Keratinocyte (primary cell): ENCODE results near the gene APEX1. TPM values are rescaled to one million over a fixed set of nuclear protein-coding genes. Genes with fewer than 3 reads are reported as not detected.
A peak's percentile ranks its signal among the peaks of the same experiment; 100 is the strongest.

Source experiments
- DNase-seq: peaks from one replicate; pipeline ENCODE4 v3.0.0-alpha.2; 2011; ENCODE audit warnings: low read depth, missing footprints, low spot score
- FAIRE-seq: peaks from 2 replicates; lab custom pipeline; 2011; peaks lifted over from hg19 to GRCh38; lab: Jason Lieb, UNC
- H2AFZ ChIP-seq: 2 replicates; pipeline ENCODE4 v1.6.0; 2012; ENCODE audit warnings: low read length, control low read depth, inconsistent platforms; ENCODE audit not compliant: control insufficient read depth
- H3K27ac ChIP-seq: 2 replicates; pipeline ENCODE4 v1.5.1; 2011; ENCODE audit warnings: low read length; ENCODE audit not compliant: control insufficient read depth, insufficient read depth
- H3K27me3 ChIP-seq: 3 replicates; pipeline ENCODE4 v1.6.0; 2011; ENCODE audit warnings: low read length; ENCODE audit not compliant: control insufficient read depth, insufficient read depth; ENCODE audit errors: extremely low read depth
- H3K36me3 ChIP-seq, 2 experiments: 2 replicates in 1 of 2; 3 replicates in 1 of 2; pipeline ENCODE4 v1.5.1; 2011; ENCODE audit warnings: low read length in 2 of 2, mild to moderate bottlenecking in 1 of 2; ENCODE audit not compliant: control insufficient read depth in 2 of 2, insufficient read depth in 2 of 2; ENCODE audit errors: extremely low read depth in 1 of 2
- H3K4me1 ChIP-seq: 3 replicates; pipeline ENCODE4 v1.5.1; 2011; ENCODE audit warnings: low read length; ENCODE audit not compliant: control insufficient read depth, insufficient read depth; ENCODE audit errors: extremely low read depth
- H3K4me2 ChIP-seq: 3 replicates; pipeline ENCODE4 v1.6.0; 2011; ENCODE audit warnings: low read depth, low read length; ENCODE audit not compliant: control insufficient read depth, insufficient read depth; ENCODE audit errors: extremely low read depth
- H3K4me3 ChIP-seq, 3 experiments: fragments of 200-600 bp in 1 of 3; sonication (generic) in 1 of 3; 2 replicates in 2 of 3; 3 replicates in 1 of 3; pipeline ENCODE4 v1.5.1; 2011 to 2016; ENCODE audit warnings: low read length in 3 of 3, mild to moderate bottlenecking in 3 of 3, control low read depth in 2 of 3, inconsistent platforms in 1 of 3, low read depth in 1 of 3, mixed read lengths in 1 of 3, mixed run types in 1 of 3, moderate library complexity in 1 of 3; ENCODE audit not compliant: control insufficient read depth in 2 of 3, insufficient read depth in 2 of 3; ENCODE audit errors: extremely low read depth in 1 of 3
- H3K79me2 ChIP-seq: 2 replicates; pipeline ENCODE4 v1.6.0; 2012; ENCODE audit warnings: low read length; ENCODE audit not compliant: control insufficient read depth, insufficient read depth
- H3K9ac ChIP-seq: 3 replicates; pipeline ENCODE4 v1.6.0; 2011; ENCODE audit warnings: low read length; ENCODE audit not compliant: control insufficient read depth, insufficient read depth; ENCODE audit errors: extremely low read depth
- H3K9me1 ChIP-seq: 3 replicates; pipeline ENCODE4 v1.6.0; 2011; ENCODE audit warnings: low read length; ENCODE audit not compliant: control insufficient read depth, insufficient read depth; ENCODE audit errors: extremely low read depth
- H3K9me3 ChIP-seq: 2 replicates; pipeline ENCODE4 v1.5.1; 2012; ENCODE audit warnings: low read depth, low read length; ENCODE audit not compliant: control insufficient read depth
- H4K20me1 ChIP-seq: 3 replicates; pipeline ENCODE4 v1.6.0; 2011; ENCODE audit warnings: low read length; ENCODE audit not compliant: control insufficient read depth, insufficient read depth; ENCODE audit errors: extremely low read depth
- EZH2 ChIP-seq: IDR thresholded peaks from one replicate; pipeline ENCODE4 v1.6.1; 2012; ENCODE audit warnings: inconsistent platforms, mild to moderate bottlenecking, low read length, moderate library complexity
- dilution Hi-C: fragments of 300-500 bp; cut with MboI; formaldehyde crosslinking; loops from one replicate; pipeline ENCODE4 v1.7.0; 2020; ENCODE audit warnings: low sequenced_read_pairs; ENCODE audit not compliant: extremely low pct_ligation_motif_present
- polyA plus RNA-seq, 5 experiments: library from polyadenylated mRNA; depleted of rRNA in 3 of 5; stranded (reverse) in 3 of 5; stranded (forward) in 1 of 5; unstranded in 1 of 5; fragments of >200 nt; gene quantifications; 1 replicate in 1 of 5; 2 replicates in 3 of 5; 3 replicates in 1 of 5; pipeline versions ENCODE4 v1.2.1 to v1.2.3, GENCODE V29; 2011 to 2012; ENCODE audit warnings: missing spikeins in 2 of 5, low read depth in 1 of 5, low replicate concordance in 1 of 5
- TF ChIP-seq, protein P1 (sequence below), 3 experiments: IDR thresholded peaks in 1 of 3; conservative IDR thresholded peaks in 1 of 3; optimal IDR thresholded peaks in 1 of 3; 2 replicates in 2 of 3; 3 replicates in 1 of 3; pipeline versions ENCODE3 to v1.5.1; 2011; ENCODE audit warnings: low read length in 3 of 3, mild to moderate bottlenecking in 3 of 3, moderate library complexity in 2 of 3, control low read depth in 1 of 3, inconsistent platforms in 1 of 3; ENCODE audit not compliant: insufficient read depth in 2 of 3; ENCODE audit errors: extremely low read depth in 1 of 3

Gene APEX1
- polyA plus RNA-seq, 1 donor (not counting 4 experiments of a cell fraction or from before 2014, with no cell fraction given): 234 TPM

- no peak for DNase-seq
- no peaks in the 10 kb centered on the region for H4K20me1 ChIP-seq
- peaks cover 7% of the 10 kb centered on the region for H3K4me1 ChIP-seq
- H3K27me3 ChIP-seq: no peaks in the 10 kb centered on the region
- H2AFZ ChIP-seq: no peak overlapping the region
- FAIRE-seq: no peak
- H3K4me3 ChIP-seq: no peak overlapping the region
- no peak overlapping the region for H3K9ac ChIP-seq
- no peak overlapping the region for H3K4me2 ChIP-seq
- dilution Hi-C loops: no loop called here
- H3K9me3 ChIP-seq: no peaks in the 10 kb centered on the region
- no peak overlapping the region for H3K27ac ChIP-seq
- TF ChIP-seq, protein P1, sequence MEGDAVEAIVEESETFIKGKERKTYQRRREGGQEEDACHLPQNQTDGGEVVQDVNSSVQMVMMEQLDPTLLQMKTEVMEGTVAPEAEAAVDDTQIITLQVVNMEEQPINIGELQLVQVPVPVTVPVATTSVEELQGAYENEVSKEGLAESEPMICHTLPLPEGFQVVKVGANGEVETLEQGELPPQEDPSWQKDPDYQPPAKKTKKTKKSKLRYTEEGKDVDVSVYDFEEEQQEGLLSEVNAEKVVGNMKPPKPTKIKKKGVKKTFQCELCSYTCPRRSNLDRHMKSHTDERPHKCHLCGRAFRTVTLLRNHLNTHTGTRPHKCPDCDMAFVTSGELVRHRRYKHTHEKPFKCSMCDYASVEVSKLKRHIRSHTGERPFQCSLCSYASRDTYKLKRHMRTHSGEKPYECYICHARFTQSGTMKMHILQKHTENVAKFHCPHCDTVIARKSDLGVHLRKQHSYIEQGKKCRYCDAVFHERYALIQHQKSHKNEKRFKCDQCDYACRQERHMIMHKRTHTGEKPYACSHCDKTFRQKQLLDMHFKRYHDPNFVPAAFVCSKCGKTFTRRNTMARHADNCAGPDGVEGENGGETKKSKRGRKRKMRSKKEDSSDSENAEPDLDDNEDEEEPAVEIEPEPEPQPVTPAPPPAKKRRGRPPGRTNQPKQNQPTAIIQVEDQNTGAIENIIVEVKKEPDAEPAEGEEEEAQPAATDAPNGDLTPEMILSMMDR (optimal IDR thresholded peaks at IDR 0.05 in 1 of 3, IDR thresholded peaks at IDR 0.05 in 1 of 3, conservative IDR thresholded peaks at IDR 0.05 in 1 of 3; ENCODE audit: extremely low read depth in 1 of 3, insufficient read depth in 2 of 3, low read length in 3 of 3): no peak
- TF ChIP-seq EZH2: no peak
- H3K9me1 ChIP-seq: no peaks in the 10 kb centered on the region
- H3K36me3 ChIP-seq: no peaks in the 10 kb centered on the region
- no peaks in the 10 kb centered on the region for H3K79me2 ChIP-seq
These were observed 30.2 kb upstream of the APEX1 start for GRCh38 chr14:20424851-20425250.

- no peak for FAIRE-seq
- no peak overlapping the region for H3K4me3 ChIP-seq
- no peaks in the 10 kb centered on the region for H3K36me3 ChIP-seq
- H3K4me2 ChIP-seq: peak overlapping the region; percentile 39
- dilution Hi-C loops: no loop called here
- H3K9ac ChIP-seq: no peak overlapping the region
- no peak for DNase-seq
- no peaks in the 10 kb centered on the region for H3K9me3 ChIP-seq
- H3K27ac ChIP-seq: no peak overlapping the region
- peaks cover 7% of the 10 kb centered on the region for H3K4me1 ChIP-seq
- no peaks in the 10 kb centered on the region for H3K27me3 ChIP-seq
- TF ChIP-seq, protein P1 (optimal IDR thresholded peaks at IDR 0.05 in 1 of 3, IDR thresholded peaks at IDR 0.05 in 1 of 3, conservative IDR thresholded peaks at IDR 0.05 in 1 of 3; ENCODE audit: extremely low read depth in 1 of 3, insufficient read depth in 2 of 3, low read length in 3 of 3): no peak
- no peak for TF ChIP-seq EZH2
- H3K9me1 ChIP-seq: no peaks in the 10 kb centered on the region
- no peaks in the 10 kb centered on the region for H3K79me2 ChIP-seq
- peak overlapping the region; percentile 82 for H2AFZ ChIP-seq
- H4K20me1 ChIP-seq: no peaks in the 10 kb centered on the region
These were observed 27.6 kb upstream of the APEX1 start for GRCh38 chr14:20427231-20428009.
